GM12878 (cell line): Measurements from ENCODE around the gene RBM18.

Experiments used
- CHD4 ChIP-seq: fragments of 200-600 bp; sonication (generic); IDR thresholded peaks from 2 replicates; pipeline ENCODE4 v1.6.1; 2016; ENCODE audit warnings: mild to moderate bottlenecking
- HDAC2 ChIP-seq: fragments of 200-600 bp; sonication (generic); IDR thresholded peaks from 2 replicates; pipeline ENCODE4 v1.6.1; 2017
- MEF2A ChIP-seq: IDR thresholded peaks from 2 replicates; pipeline ENCODE4 v1.6.1; 2011; ENCODE audit warnings: low read depth, mild to moderate bottlenecking, low read length, moderate library complexity; ENCODE audit not compliant: insufficient read depth
- MYC ChIP-seq: IDR thresholded peaks from 2 replicates; pipeline ENCODE4 v1.6.1; 2011; ENCODE audit warnings: mild to moderate bottlenecking, low read length, moderate library complexity, inconsistent platforms; ENCODE audit not compliant: insufficient read depth, insufficient replicate concordance, insufficient read length, severe bottlenecking
- NFYB ChIP-seq: IDR thresholded peaks from 2 replicates; pipeline ENCODE4 v1.6.1; 2011; ENCODE audit warnings: low read depth, mild to moderate bottlenecking, low read length, improper control_type of control experiment, moderate library complexity; ENCODE audit not compliant: insufficient read depth
- NRF1 ChIP-seq: conservative IDR thresholded peaks from 2 replicates; pipeline ENCODE4 v1.6.1; 2011; ENCODE audit warnings: mild to moderate bottlenecking, low read depth, low read length, improper control_type of control experiment
- PRDM15 ChIP-seq: fragments of 450-650 bp; formaldehyde crosslinking; IDR thresholded peaks from 2 replicates; pipeline ENCODE4 v1.4.0; 2020; ENCODE audit warnings: mild to moderate bottlenecking, moderate library complexity
- RFX5 ChIP-seq: IDR thresholded peaks from 2 replicates; pipeline ENCODE4 v1.6.1; 2011; ENCODE audit warnings: low read depth, low read length, improper control_type of control experiment
- SP1 ChIP-seq: IDR thresholded peaks from one replicate; pipeline ENCODE4 v1.6.1; 2011; ENCODE audit warnings: low read depth, low read length
- TARDBP ChIP-seq: IDR thresholded peaks from 2 replicates; pipeline ENCODE4 v1.6.1; 2016; ENCODE audit warnings: borderline replicate concordance
- TCF3 ChIP-seq: IDR thresholded peaks from 2 replicates; pipeline ENCODE4 v1.6.1; 2012; ENCODE audit warnings: low read depth, mild to moderate bottlenecking, low read length, borderline replicate concordance; ENCODE audit not compliant: insufficient read depth
- USF1 ChIP-seq: IDR thresholded peaks from 2 replicates; pipeline ENCODE4 v1.6.1; 2011; ENCODE audit warnings: borderline replicate concordance, low read depth, mild to moderate bottlenecking, moderate library complexity, mixed read lengths, low read length; ENCODE audit not compliant: insufficient read depth; ENCODE audit errors: extremely low read length

GRCh38 chr9:122214507-122214906 lies 50.1 kb downstream of the RBM18 start:
- TF ChIP-seq RFX5 (no peak), USF1 (no peak), TCF3 (no peak), NRF1 (no peak), SP1 (no peak), CHD4 (no peak), PRDM15 (CRISPR knock-in tag) (no peak), NFYB (no peak), TARDBP (no peak), MYC (no peak), MEF2A (no peak), HDAC2 (no peak)
